HepG2 (cell line): ENCODE measurements around the gene TM2D1. TPM values are rescaled to one million over a fixed set of nuclear protein-coding genes. Genes with fewer than 3 reads are reported as not detected.

ENCODE experiments used
- ASH2L ChIP-seq: fragments of 300-600, 200-600 bp; sonication (generic); IDR thresholded peaks from 2 replicates; pipeline ENCODE4 v1.7.0; 2017; ENCODE audit warnings: low read depth, mild to moderate bottlenecking, moderate library complexity, mixed read lengths, low read length; ENCODE audit not compliant: insufficient read length
- HNF4G ChIP-seq, 2 experiments: sonication (generic) in 1 of 2; formaldehyde crosslinking in 1 of 2; IDR thresholded peaks; 2 replicates each; pipeline versions ENCODE4 v1.4.0 to v1.6.1; 2011 to 2020; ENCODE audit warnings: borderline replicate concordance in 2 of 2, low read depth in 2 of 2, mild to moderate bottlenecking in 2 of 2, low read length in 1 of 2, missing genetic modification reagents in 1 of 2, moderate library complexity in 1 of 2
- KAT8 ChIP-seq: IDR thresholded peaks from 2 replicates; pipeline ENCODE4 v1.6.1; 2016; ENCODE audit warnings: missing genetic modification reagents, missing compliant biosample characterization
- MBNL3 ChIP-seq: fragments of 250-450 bp; sonication (Bioruptor Pico); conservative IDR thresholded peaks from 2 replicates; pipeline ENCODE4 v1.8.0; 2022; ENCODE audit warnings: mild to moderate bottlenecking, inconsistent platforms
- UBTF ChIP-seq: sonication (generic); formaldehyde crosslinking; IDR thresholded peaks from 2 replicates; pipeline ENCODE4 v1.4.0; 2020; ENCODE audit warnings: mild to moderate bottlenecking, missing genetic modification reagents
- ZBTB14 ChIP-seq: sonication (generic); formaldehyde crosslinking; IDR thresholded peaks from 2 replicates; pipeline ENCODE4 v1.4.0; 2020; ENCODE audit warnings: missing genetic modification reagents
- ZNF276 ChIP-seq: sonication (generic); formaldehyde crosslinking; IDR thresholded peaks from 2 replicates; pipeline ENCODE4 v1.4.0; 2020; ENCODE audit warnings: mild to moderate bottlenecking, low read depth, missing genetic modification reagents
- ZNF75D ChIP-seq: sonication (generic); formaldehyde crosslinking; IDR thresholded peaks from 2 replicates; pipeline ENCODE4 v1.8.1; 2023; ENCODE audit warnings: missing genetic modification reagents, mild to moderate bottlenecking, borderline replicate concordance
- ZNF772 ChIP-seq: sonication (generic); formaldehyde crosslinking; IDR thresholded peaks from 2 replicates; pipeline ENCODE4 v1.5.0; 2020; ENCODE audit warnings: mild to moderate bottlenecking, missing genetic modification reagents
- polyA plus RNA-seq, 8 experiments: library from polyadenylated mRNA; depleted of rRNA in 3 of 8; stranded (reverse) in 7 of 8; unstranded in 1 of 8; fragments of >200 nt; fragmentation: Illumina TruSeq in 4 of 8; extraction: Trizol in 4 of 8; gene quantifications; 2 replicates each; pipeline versions ENCODE4 v1.2.1 to v1.2.3, GENCODE V29; 2011 to 2016; ENCODE audit warnings: low read depth in 4 of 8, missing spikeins in 1 of 8, mixed read lengths in 1 of 8; ENCODE audit not compliant: insufficient read depth in 1 of 8
- total RNA-seq, 5 experiments: library from RNA; depleted of rRNA; stranded (reverse); fragments of >200 nt; fragmentation: Illumina TruSeq; extraction: Trizol; gene quantifications; 2 replicates each; pipeline ENCODE4 v1.2.3, GENCODE V29; 2016; ENCODE audit warnings: low read depth in 1 of 5
- TF ChIP-seq, protein P1 (sequence below): sonication (generic); formaldehyde crosslinking; IDR thresholded peaks from 2 replicates; pipeline ENCODE4 v1.5.0; 2020; ENCODE audit warnings: mild to moderate bottlenecking, missing genetic modification reagents, borderline replicate concordance
- TF ChIP-seq, protein P2 (sequence below): sonication (generic); formaldehyde crosslinking; conservative IDR thresholded peaks from 2 replicates; pipeline ENCODE4 v1.5.0; 2020; ENCODE audit warnings: missing genetic modification reagents

TM2D1 gene
- total and polyA plus RNA-seq, 2 of the 13 experiments (the other 11 are each of a cell fraction or from before 2014, with no cell fraction given), result 26.6 to 49.0 TPM

- TF ChIP-seq, protein P1, sequence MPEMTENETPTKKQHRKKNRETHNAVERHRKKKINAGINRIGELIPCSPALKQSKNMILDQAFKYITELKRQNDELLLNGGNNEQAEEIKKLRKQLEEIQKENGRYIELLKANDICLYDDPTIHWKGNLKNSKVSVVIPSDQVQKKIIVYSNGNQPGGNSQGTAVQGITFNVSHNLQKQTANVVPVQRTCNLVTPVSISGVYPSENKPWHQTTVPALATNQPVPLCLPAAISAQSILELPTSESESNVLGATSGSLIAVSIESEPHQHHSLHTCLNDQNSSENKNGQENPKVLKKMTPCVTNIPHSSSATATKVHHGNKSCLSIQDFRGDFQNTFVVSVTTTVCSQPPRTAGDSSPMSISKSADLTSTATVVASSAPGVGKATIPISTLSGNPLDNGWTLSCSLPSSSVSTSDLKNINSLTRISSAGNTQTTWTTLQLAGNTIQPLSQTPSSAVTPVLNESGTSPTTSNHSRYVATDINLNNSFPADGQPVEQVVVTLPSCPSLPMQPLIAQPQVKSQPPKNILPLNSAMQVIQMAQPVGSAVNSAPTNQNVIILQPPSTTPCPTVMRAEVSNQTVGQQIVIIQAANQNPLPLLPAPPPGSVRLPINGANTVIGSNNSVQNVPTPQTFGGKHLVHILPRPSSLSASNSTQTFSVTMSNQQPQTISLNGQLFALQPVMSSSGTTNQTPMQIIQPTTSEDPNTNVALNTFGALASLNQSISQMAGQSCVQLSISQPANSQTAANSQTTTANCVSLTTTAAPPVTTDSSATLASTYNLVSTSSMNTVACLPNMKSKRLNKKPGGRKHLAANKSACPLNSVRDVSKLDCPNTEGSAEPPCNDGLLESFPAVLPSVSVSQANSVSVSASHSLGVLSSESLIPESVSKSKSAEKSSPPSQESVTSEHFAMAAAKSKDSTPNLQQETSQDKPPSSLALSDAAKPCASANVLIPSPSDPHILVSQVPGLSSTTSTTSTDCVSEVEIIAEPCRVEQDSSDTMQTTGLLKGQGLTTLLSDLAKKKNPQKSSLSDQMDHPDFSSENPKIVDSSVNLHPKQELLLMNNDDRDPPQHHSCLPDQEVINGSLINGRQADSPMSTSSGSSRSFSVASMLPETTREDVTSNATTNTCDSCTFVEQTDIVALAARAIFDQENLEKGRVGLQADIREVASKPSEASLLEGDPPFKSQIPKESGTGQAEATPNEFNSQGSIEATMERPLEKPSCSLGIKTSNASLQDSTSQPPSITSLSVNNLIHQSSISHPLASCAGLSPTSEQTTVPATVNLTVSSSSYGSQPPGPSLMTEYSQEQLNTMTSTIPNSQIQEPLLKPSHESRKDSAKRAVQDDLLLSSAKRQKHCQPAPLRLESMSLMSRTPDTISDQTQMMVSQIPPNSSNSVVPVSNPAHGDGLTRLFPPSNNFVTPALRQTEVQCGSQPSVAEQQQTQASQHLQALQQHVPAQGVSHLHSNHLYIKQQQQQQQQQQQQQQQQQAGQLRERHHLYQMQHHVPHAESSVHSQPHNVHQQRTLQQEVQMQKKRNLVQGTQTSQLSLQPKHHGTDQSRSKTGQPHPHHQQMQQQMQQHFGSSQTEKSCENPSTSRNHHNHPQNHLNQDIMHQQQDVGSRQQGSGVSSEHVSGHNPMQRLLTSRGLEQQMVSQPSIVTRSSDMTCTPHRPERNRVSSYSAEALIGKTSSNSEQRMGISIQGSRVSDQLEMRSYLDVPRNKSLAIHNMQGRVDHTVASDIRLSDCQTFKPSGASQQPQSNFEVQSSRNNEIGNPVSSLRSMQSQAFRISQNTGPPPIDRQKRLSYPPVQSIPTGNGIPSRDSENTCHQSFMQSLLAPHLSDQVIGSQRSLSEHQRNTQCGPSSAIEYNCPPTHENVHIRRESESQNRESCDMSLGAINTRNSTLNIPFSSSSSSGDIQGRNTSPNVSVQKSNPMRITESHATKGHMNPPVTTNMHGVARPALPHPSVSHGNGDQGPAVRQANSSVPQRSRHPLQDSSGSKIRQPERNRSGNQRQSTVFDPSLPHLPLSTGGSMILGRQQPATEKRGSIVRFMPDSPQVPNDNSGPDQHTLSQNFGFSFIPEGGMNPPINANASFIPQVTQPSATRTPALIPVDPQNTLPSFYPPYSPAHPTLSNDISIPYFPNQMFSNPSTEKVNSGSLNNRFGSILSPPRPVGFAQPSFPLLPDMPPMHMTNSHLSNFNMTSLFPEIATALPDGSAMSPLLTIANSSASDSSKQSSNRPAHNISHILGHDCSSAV, result no peak
- TF ChIP-seq ZNF772 (CRISPR knock-in tag), result peak; percentile 63
- peak; percentile 68 for TF ChIP-seq UBTF (CRISPR knock-in tag)
- peak; percentile 98 for TF ChIP-seq KAT8 (CRISPR knock-in tag)
- no peak for TF ChIP-seq HNF4G (IDR thresholded peaks at IDR 0.05; ENCODE audit: borderline replicate concordance, low read depth, low read length)
- TF ChIP-seq HNF4G (CRISPR knock-in tag; IDR thresholded peaks at IDR 0.05; ENCODE audit: borderline replicate concordance, low read depth), result 0 out of 2 replicates have a peak, but pooled peaks have one; percentile 64
- TF ChIP-seq ZNF276 (CRISPR knock-in tag), result no peak
- no peak for TF ChIP-seq ZBTB14 (CRISPR knock-in tag)
- TF ChIP-seq ZNF75D, result no peak
- TF ChIP-seq MBNL3 (CRISPR knock-in tag), result no peak
- TF ChIP-seq ASH2L, result peak; percentile 93
- TF ChIP-seq, protein P2, sequence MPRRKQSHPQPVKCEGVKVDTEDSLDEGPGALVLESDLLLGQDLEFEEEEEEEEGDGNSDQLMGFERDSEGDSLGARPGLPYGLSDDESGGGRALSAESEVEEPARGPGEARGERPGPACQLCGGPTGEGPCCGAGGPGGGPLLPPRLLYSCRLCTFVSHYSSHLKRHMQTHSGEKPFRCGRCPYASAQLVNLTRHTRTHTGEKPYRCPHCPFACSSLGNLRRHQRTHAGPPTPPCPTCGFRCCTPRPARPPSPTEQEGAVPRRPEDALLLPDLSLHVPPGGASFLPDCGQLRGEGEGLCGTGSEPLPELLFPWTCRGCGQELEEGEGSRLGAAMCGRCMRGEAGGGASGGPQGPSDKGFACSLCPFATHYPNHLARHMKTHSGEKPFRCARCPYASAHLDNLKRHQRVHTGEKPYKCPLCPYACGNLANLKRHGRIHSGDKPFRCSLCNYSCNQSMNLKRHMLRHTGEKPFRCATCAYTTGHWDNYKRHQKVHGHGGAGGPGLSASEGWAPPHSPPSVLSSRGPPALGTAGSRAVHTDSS (CRISPR knock-in tag), result no peak
These were observed at the start of gene TM2D1 (continued) for GRCh38 chr1:61724813-61725694.
